K562 treated with DMSO at 1 percent for 48 hours (cell line): Measurements from ENCODE around the gene FDX2. TPM values are rescaled to one million over a fixed set of nuclear protein-coding genes. Genes with fewer than 3 reads are reported as not detected.

Experiments used
- total RNA-seq: library from RNA; unstranded; fragments of 300-600 nt; gene quantifications from 2 replicates; pipeline ENCODE4 v1.2.3, GENCODE V29; 2022; ENCODE audit warnings: low replicate concordance; ENCODE audit errors: extremely low read depth

FDX2 gene
- total RNA-seq = not detected in 2 replicates

DNA sequence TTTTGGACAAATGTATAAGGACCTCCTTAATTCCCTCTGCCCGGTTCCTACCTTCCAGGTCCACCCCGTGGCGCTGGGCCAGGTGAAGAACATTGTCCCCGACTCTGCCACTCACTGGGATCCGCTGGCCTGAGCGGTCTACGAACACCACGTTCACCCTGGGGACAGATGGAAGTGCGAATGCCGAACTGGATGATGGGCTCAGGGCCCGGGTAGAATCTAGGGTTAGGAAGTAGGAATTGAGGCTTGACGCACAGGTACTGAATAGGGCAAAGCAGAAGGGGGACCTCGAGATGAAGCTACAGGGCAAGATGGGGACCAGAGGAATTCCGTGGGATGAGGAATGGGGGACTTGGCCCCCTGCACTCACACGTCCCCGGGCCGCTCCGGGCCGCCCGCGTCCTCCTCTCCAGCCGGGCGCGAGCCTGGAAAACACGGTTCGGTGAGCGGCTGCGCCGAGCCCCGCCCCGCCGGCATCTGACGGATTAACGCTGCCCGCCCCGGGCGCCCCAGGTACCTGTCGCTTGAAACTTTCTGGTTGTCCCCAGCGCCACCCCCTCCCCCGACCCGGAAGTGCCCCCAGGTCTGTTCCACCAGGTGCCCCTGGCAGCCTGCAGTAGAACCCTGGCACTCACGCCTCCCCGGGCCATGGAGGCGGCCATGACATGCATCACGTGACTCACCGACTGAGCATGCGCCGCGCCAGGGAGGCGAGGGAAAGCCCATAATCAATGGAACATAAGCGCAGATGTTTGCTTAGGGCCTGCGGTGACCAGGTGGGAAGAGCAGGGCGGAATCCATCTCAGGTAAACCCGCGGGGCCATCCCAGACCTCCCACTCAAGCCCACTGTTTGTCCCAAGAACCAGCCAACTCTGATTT is at the start of gene FDX2:
Gene FDX2 (minus strand): TSS at position 681 of the 880 bp plus-strand sequence. CDS start 19 bp downstream, at position 662.

DNA sequence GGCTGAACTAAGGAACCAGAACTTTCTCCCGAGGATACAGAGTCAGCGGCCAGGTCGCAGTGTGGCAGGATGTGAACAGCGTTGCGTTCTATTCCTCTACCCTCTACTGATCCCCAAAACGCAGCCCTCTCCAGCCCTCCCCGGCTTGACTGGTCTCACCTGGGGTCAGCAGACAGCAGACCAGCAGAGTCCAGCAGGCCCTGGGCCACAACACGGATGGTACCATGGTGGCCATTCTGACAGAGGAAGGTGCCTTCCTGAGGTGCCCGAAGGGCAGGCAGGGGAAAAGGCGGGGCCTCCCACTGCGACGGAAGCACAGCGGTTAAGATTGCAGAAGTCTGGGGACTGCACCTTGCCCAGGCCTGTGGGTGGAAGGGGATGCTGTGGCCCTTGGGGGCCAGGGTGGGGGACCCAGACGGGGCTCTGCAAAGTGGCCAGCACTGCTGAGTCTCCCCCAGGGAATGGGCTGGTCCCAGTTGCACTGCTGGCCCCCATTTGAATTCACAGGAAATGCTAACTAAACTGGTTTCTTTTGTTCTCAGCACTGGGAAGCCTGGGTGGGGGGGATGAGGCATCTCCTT is 23.7 kb upstream of the FDX2 start, which contains the start of gene ICAM3:
Gene ICAM3 (minus strand): TSS at position 245 of the 581 bp plus-strand sequence. CDS start 10 bp downstream, at position 235.

DNA sequence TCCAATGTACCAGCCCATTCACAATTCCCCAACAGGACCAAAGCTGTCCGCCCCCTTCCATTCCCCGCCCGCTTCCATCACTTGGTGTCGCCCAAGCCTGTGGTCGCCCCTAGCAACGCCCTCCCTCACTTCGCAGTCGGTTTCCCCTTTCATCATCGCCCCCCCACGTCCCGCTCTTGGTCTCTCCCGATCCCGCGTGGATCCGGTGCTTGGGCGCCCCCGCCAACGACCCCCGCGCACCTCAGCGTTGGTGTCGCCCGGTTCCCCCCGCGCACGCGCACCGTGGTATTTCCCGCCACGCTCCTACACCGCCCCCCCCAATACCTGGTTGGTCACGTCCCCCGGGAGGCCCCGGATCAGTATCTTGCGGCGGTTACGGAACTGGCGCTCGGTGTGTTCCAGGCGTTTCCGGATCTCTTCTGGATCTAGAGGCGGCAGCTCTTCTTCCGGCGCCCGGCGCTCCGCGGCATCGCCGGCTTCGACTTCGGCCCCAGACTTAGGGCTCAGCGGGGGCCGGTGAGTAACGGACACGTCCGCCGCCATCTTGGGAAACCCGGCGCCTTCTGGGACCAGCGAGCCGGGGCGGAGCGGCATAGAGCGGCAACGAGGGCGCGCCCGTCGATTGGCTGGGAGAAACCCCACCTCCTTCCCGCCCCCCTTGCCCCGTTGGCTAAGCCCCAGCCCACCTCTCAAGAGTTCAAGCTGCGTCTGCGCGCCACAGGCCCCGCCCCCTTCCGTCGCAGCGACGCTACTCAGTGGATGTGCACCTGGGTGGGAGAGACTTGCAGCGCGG is 17.3 kb upstream of the FDX2 start, which contains the start of gene RAVER1:
Gene RAVER1 (minus strand): TSS at position 565 of the 793 bp plus-strand sequence. CDS start 22 bp downstream, at position 543.

DNA sequence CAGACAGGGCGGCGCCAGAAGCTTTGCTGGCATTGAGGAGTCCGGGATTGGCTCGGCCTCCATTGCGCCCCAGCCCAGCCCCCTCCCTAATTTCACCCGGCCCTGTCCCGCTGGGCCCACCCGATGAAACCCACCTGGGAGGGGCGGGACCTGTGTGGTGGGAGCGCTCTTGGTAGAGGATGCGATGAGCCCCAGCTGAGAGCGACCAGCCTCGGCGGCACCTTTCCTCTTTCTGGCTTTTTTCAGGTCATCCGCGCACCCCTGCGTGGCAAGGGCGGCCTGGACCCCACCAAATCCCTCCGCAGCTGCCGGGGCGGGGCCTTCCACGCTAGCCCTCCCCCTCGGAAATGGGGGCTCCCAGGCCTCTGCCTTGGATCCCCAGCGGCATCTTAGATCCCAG is 6.4 kb downstream of the FDX2 start, which contains the start of gene ZGLP1:
Gene ZGLP1 (minus strand): TSS at position 393 of the 400 bp plus-strand sequence.

DNA sequence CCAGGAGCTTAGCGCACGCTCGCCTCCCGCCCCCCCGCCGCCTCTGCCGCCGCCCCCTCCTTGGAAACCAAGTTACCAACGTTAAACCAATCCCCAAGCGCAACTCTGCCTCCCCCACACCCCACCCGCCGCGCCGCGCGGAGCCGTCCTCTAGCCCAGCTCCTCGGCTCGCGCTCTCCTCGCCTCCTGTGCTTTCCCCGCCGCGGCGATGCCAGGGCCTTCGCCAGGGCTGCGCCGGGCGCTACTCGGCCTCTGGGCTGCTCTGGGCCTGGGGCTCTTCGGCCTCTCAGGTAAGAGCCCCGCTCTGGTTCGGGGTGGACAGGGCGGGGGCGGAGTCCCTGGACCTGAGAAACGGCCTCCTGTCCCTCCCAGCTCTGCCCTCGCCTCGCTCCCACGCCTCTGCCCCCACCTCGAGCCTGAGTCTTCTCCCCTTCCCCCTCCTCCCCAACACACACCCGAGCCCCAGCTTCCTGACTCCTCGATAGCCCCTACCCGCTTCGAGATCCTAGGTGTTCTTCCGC is 25.9 kb downstream of the FDX2 start, which contains the start of gene ICAM5:
Gene ICAM5 (plus strand): TSS at position 117 of the 521 bp plus-strand sequence. CDS start 92 bp downstream, at position 209.

DNA sequence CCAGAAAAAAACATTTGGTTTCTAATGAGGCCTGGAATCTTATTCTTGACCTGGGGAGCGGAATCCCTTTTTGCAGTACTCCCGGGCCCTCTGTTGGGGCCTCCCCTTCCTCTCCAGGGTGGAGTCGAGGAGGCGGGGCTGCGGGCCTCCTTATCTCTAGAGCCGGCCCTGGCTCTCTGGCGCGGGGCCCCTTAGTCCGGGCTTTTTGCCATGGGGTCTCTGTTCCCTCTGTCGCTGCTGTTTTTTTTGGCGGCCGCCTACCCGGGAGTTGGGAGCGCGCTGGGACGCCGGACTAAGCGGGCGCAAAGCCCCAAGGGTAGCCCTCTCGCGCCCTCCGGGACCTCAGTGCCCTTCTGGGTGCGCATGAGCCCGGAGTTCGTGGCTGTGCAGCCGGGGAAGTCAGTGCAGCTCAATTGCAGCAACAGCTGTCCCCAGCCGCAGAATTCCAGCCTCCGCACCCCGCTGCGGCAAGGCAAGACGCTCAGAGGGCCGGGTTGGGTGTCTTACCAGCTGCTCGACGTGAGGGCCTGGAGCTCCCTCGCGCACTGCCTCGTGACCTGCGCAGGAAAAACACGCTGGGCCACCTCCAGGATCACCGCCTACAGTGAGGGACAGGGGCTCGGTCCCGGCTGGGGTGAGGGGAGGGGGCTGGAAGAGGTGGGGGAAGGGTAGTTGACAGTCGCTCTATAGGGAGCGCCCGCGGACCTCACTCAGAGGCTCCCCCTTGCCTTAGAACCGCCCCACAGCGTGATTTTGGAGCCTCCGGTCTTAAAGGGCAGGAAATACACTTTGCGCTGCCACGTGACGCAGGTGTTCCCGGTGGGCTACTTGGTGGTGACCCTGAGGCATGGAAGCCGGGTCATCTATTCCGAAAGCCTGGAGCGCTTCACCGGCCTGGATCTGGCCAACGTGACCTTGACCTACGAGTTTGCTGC is 28.7 kb downstream of the FDX2 start, which contains the start of gene ICAM4:
Gene ICAM4 (plus strand): TSS at position 153 of the 935 bp plus-strand sequence. CDS start 58 bp downstream, at position 211.

DNA sequence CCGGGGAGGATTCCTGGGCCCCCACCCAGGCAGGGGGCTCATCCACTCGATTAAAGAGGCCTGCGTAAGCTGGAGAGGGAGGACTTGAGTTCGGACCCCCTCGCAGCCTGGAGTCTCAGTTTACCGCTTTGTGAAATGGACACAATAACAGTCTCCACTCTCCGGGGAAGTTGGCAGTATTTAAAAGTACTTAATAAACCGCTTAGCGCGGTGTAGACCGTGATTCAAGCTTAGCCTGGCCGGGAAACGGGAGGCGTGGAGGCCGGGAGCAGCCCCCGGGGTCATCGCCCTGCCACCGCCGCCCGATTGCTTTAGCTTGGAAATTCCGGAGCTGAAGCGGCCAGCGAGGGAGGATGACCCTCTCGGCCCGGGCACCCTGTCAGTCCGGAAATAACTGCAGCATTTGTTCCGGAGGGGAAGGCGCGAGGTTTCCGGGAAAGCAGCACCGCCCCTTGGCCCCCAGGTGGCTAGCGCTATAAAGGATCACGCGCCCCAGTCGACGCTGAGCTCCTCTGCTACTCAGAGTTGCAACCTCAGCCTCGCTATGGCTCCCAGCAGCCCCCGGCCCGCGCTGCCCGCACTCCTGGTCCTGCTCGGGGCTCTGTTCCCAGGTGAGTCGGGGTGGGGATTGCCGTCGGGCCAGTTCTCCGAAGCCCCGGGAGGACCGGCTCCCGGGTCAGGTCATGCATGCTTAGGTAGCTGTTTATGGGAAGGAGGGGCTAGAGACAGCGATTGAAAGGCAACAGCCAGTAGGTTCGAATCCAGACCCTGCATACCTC is 45.0 kb downstream of the FDX2 start, which contains the start of gene ICAM1:
Gene ICAM1 (plus strand): TSS at position 505 of the 779 bp plus-strand sequence. CDS start 40 bp downstream, at position 545.

Other genes starting within 250 kb of the FDX2 start
- gene SHFL, start 229.7 kb downstream of the FDX2 start, total RNA-seq = not detected in 2 replicates
- not detected in 2 replicates for gene ANGPTL6, start 213.3 kb downstream of the FDX2 start, total RNA-seq
- gene PPAN, start 209.7 kb downstream of the FDX2 start, total RNA-seq = not detected in 2 replicates
- not detected in 2 replicates for gene P2RY11, start 204.3 kb downstream of the FDX2 start, total RNA-seq
- not detected in 2 replicates for gene EIF3G, start 196.1 kb downstream of the FDX2 start, total RNA-seq
- 271 TPM in 1 of 2 replicates, not detected in the other for gene DNMT1, start 121.1 kb downstream of the FDX2 start, total RNA-seq
- not detected in 2 replicates for gene S1PR2, start 84.7 kb downstream of the FDX2 start, total RNA-seq
- not detected in 2 replicates for gene MRPL4, start 63.8 kb downstream of the FDX2 start, total RNA-seq
- gene ICAM1, start 44.9 kb downstream of the FDX2 start, total RNA-seq = 228 TPM in 1 of 2 replicates, not detected in the other
- gene ICAM4, start 29.1 kb downstream of the FDX2 start, total RNA-seq = not detected in 2 replicates
- not detected in 2 replicates for gene ICAM5, start 26.1 kb downstream of the FDX2 start, total RNA-seq
- not detected in 2 replicates for gene ZGLP1, start 6.2 kb downstream of the FDX2 start, total RNA-seq
- gene RAVER1, start 17.5 kb upstream of the FDX2 start, total RNA-seq = not detected in 2 replicates
- gene ICAM3, start 23.6 kb upstream of the FDX2 start, total RNA-seq = not detected in 2 replicates
- 316 TPM in 1 of 2 replicates, not detected in the other for gene TYK2, start 64.6 kb upstream of the FDX2 start, total RNA-seq
- gene CDC37, start 87.5 kb upstream of the FDX2 start, total RNA-seq = not detected in 2 replicates
- not detected in 2 replicates for gene PDE4A, start 104.5 kb upstream of the FDX2 start, total RNA-seq
- not detected in 2 replicates for gene KEAP1, start 187.3 kb upstream of the FDX2 start, total RNA-seq
- not detected in 2 replicates for gene S1PR5, start 201.4 kb upstream of the FDX2 start, total RNA-seq
- gene ATG4D, start 227.9 kb upstream of the FDX2 start, total RNA-seq = not detected in 2 replicates
- not detected in 2 replicates for gene KRI1, start 250.0 kb upstream of the FDX2 start, total RNA-seq